HS-27A (cell line): ENCODE measurements around the gene RALGDS.

Source experiments
- DNase-seq: peaks from one replicate; pipeline ENCODE4 v3.0.0-alpha.2; 2012; ENCODE audit warnings: low read depth, missing footprints

RALGDS gene

DNA sequence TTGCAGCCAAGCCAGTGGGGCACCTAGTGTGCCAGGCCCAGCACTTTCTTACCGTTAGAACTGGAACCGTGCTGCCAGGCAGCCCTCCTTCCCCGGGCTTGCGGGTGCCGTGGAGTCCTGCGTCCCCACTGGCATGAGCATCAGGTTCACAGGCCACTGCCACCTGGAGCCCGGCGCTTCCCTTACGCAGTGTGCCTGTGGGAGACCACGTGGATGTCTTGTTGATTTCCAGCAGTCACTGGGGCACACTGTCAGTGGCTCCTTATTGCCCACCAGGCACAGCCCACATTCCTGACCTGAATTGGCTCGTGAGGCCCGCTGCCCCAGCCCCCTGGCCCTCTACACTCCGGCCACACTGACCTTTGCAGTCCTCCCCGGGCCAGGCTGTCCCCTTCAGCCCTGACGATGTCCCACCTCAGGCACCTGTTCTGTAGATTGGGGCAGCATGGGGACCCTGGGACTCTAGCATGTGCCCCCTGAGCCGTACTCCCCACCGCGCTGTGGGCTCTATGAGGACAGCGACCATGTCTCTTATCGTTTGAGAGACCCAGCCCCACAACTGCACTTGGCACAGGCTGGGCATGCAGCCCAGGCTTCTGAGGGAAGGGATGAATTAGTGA is 69.6 kb downstream of the RALGDS start:
- DNase-seq = no peak

DNA sequence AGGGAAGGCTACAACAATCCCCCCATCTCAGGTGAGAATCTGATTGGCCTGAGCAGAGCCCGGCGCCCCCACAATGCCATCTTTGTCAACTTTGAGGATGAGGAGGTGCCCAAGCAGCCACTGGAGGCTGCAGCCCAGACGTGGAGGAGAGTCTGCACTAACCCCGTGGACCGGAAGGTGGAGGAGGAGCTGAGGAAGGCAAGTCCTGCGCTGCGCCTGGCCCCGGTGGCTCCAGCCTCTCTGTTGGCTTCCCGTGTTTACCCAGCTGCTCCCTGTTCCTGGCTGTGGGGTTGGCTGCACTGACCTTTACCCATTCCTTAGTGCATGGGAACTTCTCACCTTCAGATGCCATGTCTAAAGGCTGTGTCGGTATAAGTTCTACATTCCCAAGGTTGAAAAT is 70.3 kb downstream of the RALGDS start:
- DNase-seq = no peak

DNA sequence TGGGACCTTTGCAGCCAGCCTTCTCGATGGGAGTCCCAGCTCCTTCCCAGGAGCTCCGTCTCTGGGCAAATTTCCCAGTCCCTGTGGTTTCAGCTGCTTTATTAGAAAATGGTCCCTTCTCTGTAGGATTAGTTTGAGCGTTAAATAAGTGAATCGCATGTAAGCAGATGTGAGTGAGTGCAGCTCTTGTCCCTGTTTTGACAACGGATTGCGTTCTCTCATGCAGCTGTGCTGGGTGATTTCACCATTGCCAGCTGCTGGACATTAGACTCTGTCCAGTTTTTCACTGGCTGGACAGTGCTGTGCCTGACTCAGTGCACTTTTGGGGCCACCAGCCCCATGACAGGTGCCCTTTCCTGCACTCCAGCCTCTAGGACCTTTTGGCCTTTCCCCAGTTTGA is 70.9 kb downstream of the RALGDS start:
- DNase-seq = no peak

DNA sequence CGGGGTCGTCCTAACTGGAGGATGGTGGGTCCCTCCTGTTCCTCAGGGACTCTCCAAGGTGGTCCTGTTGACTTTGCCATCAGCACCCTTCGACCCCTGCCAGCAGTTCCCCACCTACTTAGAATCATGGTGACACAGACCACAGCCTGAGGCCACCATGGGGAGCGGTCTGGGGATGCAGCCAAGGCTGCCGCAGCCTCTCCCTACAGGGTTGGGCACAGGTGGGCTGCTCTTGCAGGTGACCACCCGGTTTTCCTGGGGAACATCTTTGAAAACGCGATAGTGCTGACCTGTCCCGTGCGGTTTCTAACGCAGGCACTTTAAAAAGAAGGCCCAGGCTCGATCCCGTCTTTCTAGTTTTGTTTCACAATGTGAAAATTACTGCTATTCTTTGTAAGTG is 72.0 kb downstream of the RALGDS start:
- no peak for DNase-seq

DNA sequence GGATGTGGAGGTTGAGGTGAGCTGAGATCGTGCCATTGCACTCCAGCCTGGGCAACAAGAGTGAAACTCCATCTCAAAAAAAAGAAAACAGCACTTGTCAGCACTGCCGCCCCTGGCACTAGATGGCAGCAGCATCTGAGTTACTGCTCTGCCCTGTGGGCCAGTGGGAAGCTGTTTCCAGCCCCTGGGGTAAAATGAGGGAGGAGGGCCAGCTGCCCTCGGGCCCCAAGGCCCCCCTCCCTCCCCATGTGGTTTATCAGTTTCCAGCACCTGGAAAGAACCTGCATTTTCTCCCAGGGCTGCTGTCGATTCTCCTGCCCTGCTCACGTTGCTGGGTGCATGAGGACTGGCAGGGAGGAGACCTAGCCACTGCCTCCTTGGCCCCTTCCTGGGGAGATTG is 72.4 kb downstream of the RALGDS start:
- no peak for DNase-seq
